ENCODE measurements around the gene SHROOM4.

SHROOM4 gene

DNA sequence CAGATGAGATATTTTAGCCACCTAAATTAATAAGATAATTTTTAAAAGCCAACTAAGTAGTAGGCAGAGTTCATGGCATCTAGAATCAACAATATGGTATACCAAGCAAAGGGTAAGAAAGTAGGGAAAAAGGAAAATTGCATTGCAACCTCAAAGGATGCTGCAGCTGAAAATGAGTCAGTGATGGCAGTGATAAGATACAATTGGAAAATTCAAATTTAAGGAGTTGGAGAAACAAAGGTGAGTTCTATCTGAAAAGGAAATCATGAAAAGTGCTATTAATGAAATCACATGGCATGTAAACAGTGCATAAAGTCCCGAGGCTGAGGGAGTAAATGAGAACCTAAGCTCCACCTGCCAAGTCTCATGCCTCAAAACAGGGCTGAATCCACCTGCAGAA is 33.9 kb downstream of the SHROOM4 start:
- DNase-seq (ENCODE audit: low read depth): no peak

GRCh38 chrX:50779694-50780093 is 34.3 kb downstream of the SHROOM4 start:
- no peak for DNase-seq (ENCODE audit: low read depth)

DNA sequence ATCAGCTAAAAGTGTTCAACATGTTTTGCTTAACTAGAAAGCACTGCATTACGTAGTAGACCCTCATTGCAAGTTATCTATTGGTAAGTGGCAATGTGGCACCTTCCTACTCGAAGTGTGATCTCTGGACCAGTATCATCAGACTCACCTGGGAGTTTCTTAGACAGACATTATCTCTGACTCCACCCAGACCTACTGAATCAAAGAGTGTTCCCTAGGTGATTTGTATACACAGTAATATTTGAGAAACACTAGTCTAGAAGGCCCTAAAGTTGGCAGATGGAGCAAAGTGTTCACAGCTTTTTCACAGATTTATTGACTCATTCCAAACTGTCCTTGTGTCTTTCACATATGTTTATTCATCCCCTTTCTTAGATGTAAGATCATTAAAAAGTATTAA is 35.7 kb downstream of the SHROOM4 start:
- no peak for DNase-seq (ENCODE audit: low read depth)

DNA sequence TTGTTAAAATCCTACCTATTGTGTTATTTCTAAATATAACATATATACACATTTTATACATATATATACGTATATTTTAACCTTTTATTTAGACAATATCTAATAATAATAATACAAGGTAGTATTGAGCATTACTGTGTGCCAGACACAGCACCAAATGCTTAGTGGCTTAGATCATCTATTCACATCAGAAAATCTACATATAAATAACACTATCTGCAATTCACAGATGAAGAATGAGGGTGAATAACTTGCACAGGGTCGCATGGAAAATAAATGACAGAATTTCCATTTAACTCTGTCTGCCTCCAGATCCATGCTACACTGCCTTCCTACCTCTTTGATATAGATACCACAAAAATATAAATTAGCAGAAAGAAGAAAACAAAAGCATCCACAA is 37.7 kb downstream of the SHROOM4 start:
- DNase-seq (ENCODE audit: low read depth): no peak

DNA sequence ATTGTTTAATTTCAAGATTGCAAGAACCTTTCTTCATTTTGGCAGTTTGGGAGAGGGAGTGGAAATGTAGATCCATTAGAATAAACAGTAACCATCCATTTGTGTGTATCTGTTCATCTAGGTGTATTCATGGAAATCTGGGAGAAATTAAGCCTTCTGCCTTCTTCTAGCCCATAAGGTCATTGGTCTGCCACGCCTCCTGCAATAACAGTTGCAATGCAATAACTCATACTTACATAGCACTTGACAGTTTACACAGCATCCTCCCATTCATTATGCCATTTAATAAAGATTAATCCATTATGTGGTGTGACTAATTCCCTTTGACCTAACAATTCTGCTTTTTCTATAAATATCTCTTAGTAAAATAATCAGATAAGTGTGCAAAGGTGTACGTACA is 42.6 kb downstream of the SHROOM4 start:
- DNase-seq (ENCODE audit: low read depth): no peak

DNA sequence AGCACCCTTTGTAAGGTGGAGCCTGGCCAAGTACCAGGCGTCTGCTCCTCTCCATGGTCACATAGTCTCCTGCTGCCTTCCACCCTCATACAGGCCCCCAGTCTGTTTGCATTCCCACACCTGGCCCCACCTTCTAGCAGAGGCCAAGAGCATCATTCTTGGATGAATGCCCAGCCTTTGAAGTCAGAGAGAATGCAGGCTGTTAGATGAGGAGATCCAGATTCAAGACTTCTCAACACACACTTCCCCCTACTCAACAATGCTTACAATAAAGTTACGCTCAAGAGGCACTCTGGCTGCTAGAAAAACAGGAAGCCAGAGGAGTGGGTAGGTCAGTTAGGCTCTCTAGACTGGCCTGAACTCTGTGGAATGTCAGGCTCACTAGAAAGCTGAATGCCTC is 43.3 kb downstream of the SHROOM4 start:
- DNase-seq (ENCODE audit: low read depth): no peak

GRCh38 chrX:50769389-50770063 is 44.5 kb downstream of the SHROOM4 start:
- no peak for DNase-seq (ENCODE audit: low read depth)

- DNase-seq (ENCODE audit: low read depth): no peak
Measured at GRCh38 chrX:50768801-50769200, 45.2 kb downstream of the SHROOM4 start.

DNA sequence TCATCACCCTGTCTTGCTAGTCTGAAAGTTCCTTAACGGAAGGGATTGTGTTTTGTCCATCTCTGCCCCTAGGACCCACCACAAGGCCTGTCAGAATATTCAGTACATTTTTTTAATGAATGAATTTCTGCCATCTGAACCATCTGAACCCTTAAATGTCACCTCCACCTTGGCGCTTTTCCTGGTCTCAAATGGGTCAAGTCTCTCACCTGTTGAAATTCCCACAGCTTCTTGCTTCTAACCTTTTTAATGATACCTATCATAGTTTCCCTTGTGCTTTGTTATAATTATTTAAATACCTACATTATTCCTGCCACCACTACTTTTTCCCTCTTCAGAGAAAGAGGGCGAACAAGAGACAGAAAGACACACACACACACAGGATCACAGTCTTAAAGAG is 48.0 kb downstream of the SHROOM4 start:
- DNase-seq (ENCODE audit: low read depth): no peak

- DNase-seq (ENCODE audit: low read depth): no peak
Measured at GRCh38 chrX:50762578-50762977, 51.4 kb downstream of the SHROOM4 start.

DNA sequence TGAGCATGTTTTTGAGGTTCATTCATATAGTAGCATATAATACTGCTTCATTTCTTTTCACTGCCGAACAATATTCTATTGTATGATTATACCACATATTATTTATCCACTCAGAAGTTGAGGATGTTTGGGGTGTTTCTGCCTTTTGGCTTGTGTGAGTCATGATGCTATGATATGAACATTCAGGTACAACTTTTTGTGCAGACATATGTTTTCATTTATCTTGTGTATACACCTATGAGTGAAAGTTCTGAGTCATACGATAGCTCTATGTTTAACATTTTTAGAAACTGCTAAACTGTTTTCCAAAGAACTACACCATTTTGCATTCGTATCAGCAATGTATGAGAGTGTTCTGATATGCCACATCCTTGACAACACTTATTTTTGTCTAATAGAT is 57.7 kb downstream of the SHROOM4 start:
- DNase-seq (ENCODE audit: low read depth): no peak

- no peak for DNase-seq (ENCODE audit: low read depth)
Measured at GRCh38 chrX:50751091-50751490, 62.9 kb downstream of the SHROOM4 start.

GRCh38 chrX:50747471-50747900 is 66.5 kb downstream of the SHROOM4 start:
- DNase-seq (ENCODE audit: low read depth): no peak

- no peak for DNase-seq (ENCODE audit: low read depth)
Measured at GRCh38 chrX:50736656-50737055, 77.3 kb downstream of the SHROOM4 start.

- no peak for DNase-seq (ENCODE audit: low read depth)
Measured at GRCh38 chrX:50726296-50726695, 87.7 kb downstream of the SHROOM4 start.

DNA sequence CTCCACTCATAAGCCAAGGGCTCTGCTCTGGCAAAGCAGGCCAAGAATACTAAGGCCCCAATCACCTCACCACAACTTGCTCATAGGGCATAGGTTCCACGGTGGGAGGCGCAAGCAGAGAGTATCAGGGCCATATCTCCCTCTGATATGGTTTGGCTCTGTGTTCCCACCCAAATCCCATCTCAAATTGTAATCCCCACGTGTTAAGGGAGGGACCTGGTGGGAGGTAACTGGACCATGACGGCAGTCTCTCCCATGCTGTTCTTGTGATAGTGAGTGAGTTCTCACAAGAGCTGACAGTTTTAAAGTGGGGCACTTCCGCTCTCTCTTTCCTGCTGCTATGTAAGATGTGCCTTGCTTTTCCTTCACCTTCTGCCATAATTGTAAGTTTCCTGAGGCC is 88.7 kb downstream of the SHROOM4 start:
- no peak for DNase-seq (ENCODE audit: low read depth)

DNA sequence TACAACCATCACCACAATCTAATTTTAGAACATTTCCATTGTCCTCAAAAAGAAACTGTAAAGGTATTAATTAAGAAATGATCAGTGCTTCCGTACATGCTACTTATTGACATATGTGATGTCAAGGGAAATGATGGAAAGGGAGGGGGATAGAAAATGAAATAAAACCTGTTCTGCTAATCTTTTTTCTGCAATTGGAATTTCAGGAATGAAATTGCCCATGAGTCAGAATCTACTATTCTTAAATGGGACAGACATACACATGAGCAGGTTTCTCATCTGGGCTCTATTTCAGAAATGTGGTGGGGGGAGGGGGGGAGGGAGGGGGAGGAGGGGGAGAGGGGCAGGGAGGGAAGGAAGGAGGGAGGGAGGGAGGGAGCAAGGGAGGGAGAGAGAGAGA is 91.0 kb downstream of the SHROOM4 start:
- no peak for DNase-seq (ENCODE audit: low read depth)

DNA sequence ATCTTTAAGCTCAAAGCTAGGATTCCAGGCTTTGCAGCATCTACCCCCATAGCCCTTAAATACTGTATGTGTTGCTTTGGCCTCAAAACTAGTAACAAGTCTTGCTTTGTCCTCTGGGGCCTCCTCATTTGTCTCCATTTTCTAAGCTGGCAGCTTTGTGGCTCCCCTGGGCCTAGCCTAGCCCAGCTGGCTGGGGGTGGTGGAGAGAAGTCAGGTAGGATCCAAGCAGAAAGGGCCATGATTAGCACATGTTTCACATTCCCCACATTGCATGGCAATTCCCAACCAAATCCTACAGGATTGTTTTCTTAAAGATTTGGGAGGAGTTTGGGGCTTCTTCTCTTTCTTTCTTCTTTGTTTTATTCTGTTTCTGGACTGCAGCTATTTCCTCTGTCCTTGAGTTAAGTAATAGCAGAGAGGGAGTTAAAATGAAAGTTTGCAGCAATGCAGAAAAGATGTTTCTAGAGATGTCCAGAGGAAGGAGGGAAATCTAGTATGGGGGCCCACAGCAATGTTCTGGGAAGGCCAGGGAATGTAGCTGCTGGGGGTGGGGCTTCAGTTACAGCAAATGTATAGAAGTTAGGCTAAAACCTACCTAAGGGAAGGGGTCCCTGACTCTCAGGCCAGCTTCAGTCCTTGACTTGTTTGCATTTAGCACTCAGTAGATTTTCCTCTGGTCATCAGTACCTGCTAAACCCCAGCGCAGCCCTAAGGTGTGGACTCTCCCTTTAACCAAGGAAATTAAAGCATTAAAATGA is 92.1 kb downstream of the SHROOM4 start:
- DNase-seq (ENCODE audit: low read depth): no peak

DNA sequence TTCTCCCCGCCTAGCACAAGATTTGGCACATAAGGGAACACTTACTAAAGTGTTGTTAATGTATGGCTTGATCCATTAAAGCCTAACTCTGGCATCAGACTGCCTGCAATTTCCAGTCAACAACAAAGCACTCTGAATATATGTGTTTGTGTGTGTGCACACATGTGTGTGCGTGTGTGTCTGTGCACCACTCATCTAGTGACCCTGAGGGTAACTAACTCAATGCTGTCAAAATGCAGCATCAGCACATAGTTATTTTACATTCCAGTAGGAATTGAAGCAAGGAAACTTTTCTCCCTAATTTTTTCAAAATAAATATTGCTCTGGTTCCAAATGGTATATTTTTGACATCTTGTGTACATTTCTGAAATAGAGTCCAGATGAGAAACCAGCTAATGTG is 94.4 kb downstream of the SHROOM4 start:
- DNase-seq (ENCODE audit: low read depth): no peak

GRCh38 chrX:50718776-50719175 is 95.2 kb downstream of the SHROOM4 start:
- DNase-seq (ENCODE audit: low read depth): no peak

GRCh38 chrX:50716706-50717105 is 97.3 kb downstream of the SHROOM4 start:
- no peak for DNase-seq (ENCODE audit: low read depth)

- DNase-seq (ENCODE audit: low read depth): no peak
Measured at GRCh38 chrX:50712777-50713176, 101.2 kb downstream of the SHROOM4 start.

DNA sequence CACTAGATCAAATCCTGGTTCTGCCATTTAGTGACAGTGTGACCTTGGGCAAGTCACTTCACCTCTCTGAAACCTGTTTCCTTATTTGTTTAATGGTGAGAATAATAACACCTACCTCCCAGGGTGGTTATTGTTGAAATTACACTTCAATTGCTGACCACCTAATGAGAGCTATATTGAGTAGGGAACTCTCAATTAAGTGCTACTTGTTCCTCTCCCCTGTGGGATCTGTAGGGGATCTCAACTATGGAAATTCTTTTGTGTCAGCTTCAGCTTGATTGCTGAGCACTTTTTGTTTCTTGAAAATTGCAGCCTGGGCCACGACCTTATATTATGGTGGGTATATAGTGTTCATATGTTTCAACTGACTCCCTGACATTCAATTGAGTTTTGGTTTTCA is 102.1 kb downstream of the SHROOM4 start:
- no peak for DNase-seq (ENCODE audit: low read depth)
